B cell (primary cell): Measurements from ENCODE around the gene RIN3. TPM values are rescaled to one million over a fixed set of nuclear protein-coding genes. Genes with fewer than 3 reads are reported as not detected.

Experiments
- ATAC-seq: fragments of 200-7000 bp; cut with Tn5 transposase; one replicate; pipeline ENCODE4 v1.10.0; 2021; ENCODE audit warnings: low read depth, mild to moderate bottlenecking, moderate number of reproducible peaks, moderate library complexity
- CTCF ChIA-PET: fragments of 350-600 bp; sonication (Branson Sonifier 250); formaldehyde crosslinking; loops from one replicate; lab custom pipeline; 2021; ENCODE audit warnings: antibody characterized with exemption, inconsistent platforms; lab: Charles Lee
- POLR2A ChIA-PET: fragments of 350-600 bp; sonication (Branson Sonifier 250); formaldehyde crosslinking; loops from one replicate; lab custom pipeline; 2021; ENCODE audit warnings: antibody characterized with exemption; lab: Charles Lee
- DNase-seq: peaks from one replicate; pipeline ENCODE4 v3.0.0; 2013
- H2AFZ ChIP-seq: 2 replicates; pipeline ENCODE4 v1.6.1; 2012; ENCODE audit warnings: mild to moderate bottlenecking, low read depth, low read length; ENCODE audit not compliant: insufficient read depth, poor library complexity, severe bottlenecking
- H3K27ac ChIP-seq, 2 donors: 1 replicate in 1 of 2; 2 replicates in 1 of 2; pipeline ENCODE4 v1.5.1; 2012 to 2013; ENCODE audit warnings: low read length in 2 of 2, mild to moderate bottlenecking in 2 of 2, moderate library complexity in 1 of 2
- H3K27me3 ChIP-seq, 4 experiments: fragments of 200-600 bp in 1 of 4; sonication (generic) in 1 of 4; replicated peaks in 1 of 4; 1 replicate in 2 of 4; 2 replicates in 2 of 4; pipeline versions ENCODE4 v1.6.1 to v1.7.0; 2013 to 2016; ENCODE audit warnings: low read length in 3 of 4, mild to moderate bottlenecking in 2 of 4, mixed read lengths in 1 of 4, moderate library complexity in 1 of 4; ENCODE audit not compliant: insufficient read depth in 4 of 4, control insufficient read depth in 3 of 4; ENCODE audit errors: control extremely low read depth in 1 of 4
- H3K36me3 ChIP-seq, 2 experiments: replicated peaks in 1 of 2; 1 replicate in 1 of 2; 2 replicates in 1 of 2; pipeline versions ENCODE4 v1.6.1 to v1.7.1; 2013; ENCODE audit warnings: low read length in 1 of 2; ENCODE audit not compliant: insufficient read depth in 2 of 2, control insufficient read depth in 1 of 2; ENCODE audit errors: control extremely low read depth in 1 of 2, extremely low read depth in 1 of 2
- H3K4me1 ChIP-seq, 2 donors: fragments of 200-600 bp in 1 of 2; sonication (generic) in 1 of 2; 1 replicate in 1 of 2; 2 replicates in 1 of 2; pipeline versions ENCODE4 v1.5.1 to v1.6.1; 2013 to 2017; ENCODE audit warnings: low read length in 2 of 2; ENCODE audit not compliant: control insufficient read depth in 2 of 2, insufficient read depth in 2 of 2
- H3K4me2 ChIP-seq: replicated peaks from 2 replicates; pipeline ENCODE3; 2012; ENCODE audit warnings: mild to moderate bottlenecking, low read depth, low read length; ENCODE audit not compliant: poor library complexity, severe bottlenecking
- H3K4me3 ChIP-seq, 5 experiments: fragments of 200-600 bp in 1 of 5; sonication (generic) in 1 of 5; 1 replicate in 3 of 5; 2 replicates in 2 of 5; pipeline versions ENCODE4 v1.5.1 to v1.7.0; 2011 to 2016; ENCODE audit warnings: low read length in 4 of 5, mild to moderate bottlenecking in 4 of 5, low read depth in 2 of 5, control low read depth in 1 of 5, moderate library complexity in 1 of 5; ENCODE audit not compliant: insufficient read depth in 1 of 5; ENCODE audit errors: control extremely low read depth in 1 of 5, extremely low read depth in 1 of 5
- H3K79me2 ChIP-seq: fragments of 200-600 bp; sonication (generic); one replicate; pipeline ENCODE4 v1.6.0; 2016; ENCODE audit warnings: low read length; ENCODE audit not compliant: control insufficient read depth, insufficient read depth
- H3K9ac ChIP-seq: fragments of 200-600 bp; sonication (generic); 2 replicates; pipeline ENCODE4 v1.6.1; 2017; ENCODE audit warnings: mild to moderate bottlenecking, low read length, moderate library complexity
- H3K9me3 ChIP-seq, 3 donors: one replicate each; pipeline versions ENCODE4 v1.6.1 to v1.7.1; 2013; ENCODE audit warnings: low read length in 2 of 3; ENCODE audit not compliant: control insufficient read depth in 2 of 3, insufficient read depth in 1 of 3; ENCODE audit errors: control extremely low read depth in 1 of 3
- H4K20me1 ChIP-seq: 2 replicates; pipeline ENCODE4 v1.6.0; 2012; ENCODE audit warnings: mild to moderate bottlenecking, low read length; ENCODE audit not compliant: insufficient read depth, control insufficient read depth, poor library complexity, severe bottlenecking
- H3K27ac Mint-ChIP-seq: one replicate; pipeline ENCODE4 v1.8.0; 2021; ENCODE audit warnings: mixed read lengths
- H3K27me3 Mint-ChIP-seq: one replicate; pipeline ENCODE4 v1.8.0; 2021; ENCODE audit warnings: mixed read lengths
- H3K4me1 Mint-ChIP-seq: one replicate; pipeline ENCODE4 v1.8.0; 2021; ENCODE audit warnings: mixed read lengths
- H3K4me3 Mint-ChIP-seq: one replicate; pipeline ENCODE4 v1.8.0; 2021; ENCODE audit warnings: mixed read lengths
- H3K9me3 Mint-ChIP-seq: one replicate; pipeline ENCODE4 v1.8.0; 2022; ENCODE audit warnings: mixed read lengths; ENCODE audit not compliant: insufficient read depth
- CTCF ChIP-seq: fragments of 200-600 bp; IDR thresholded peaks from one replicate; pipeline ENCODE4 v1.8.0; 2022; ENCODE audit warnings: antibody characterized with exemption, mild to moderate bottlenecking
- EZH2 ChIP-seq: IDR thresholded peaks from 2 replicates; pipeline ENCODE4 v1.6.1; 2012; ENCODE audit warnings: borderline replicate concordance, low read depth, mild to moderate bottlenecking, moderate library complexity, low read length; ENCODE audit not compliant: insufficient read depth, poor library complexity, severe bottlenecking
- WGBS: methylation state at CpG from one replicate; pipeline ENCODE4 v1.1.5; 2013; ENCODE audit warnings: missing lambda C conversion rate; ENCODE audit not compliant: insufficient coverage; 5-methylcytosine and 5-hydroxymethylcytosine counted together
- intact Hi-C: fragments of 100-400 bp; cut with micrococcal nuclease; formaldehyde crosslinking; loops from one replicate; pipeline ENCODE4 v1.10.0; 2022
- polyA plus RNA-seq: library from polyadenylated mRNA; depleted of rRNA; stranded (reverse); fragments of >200 nt; gene quantifications from 2 replicates; pipeline ENCODE4 v1.2.3, GENCODE V29; 2012
- total RNA-seq, 2 donors: library from RNA; stranded (reverse); fragments of 120-200 nt in 1 of 2; gene quantifications; 1 replicate in 1 of 2; 2 replicates in 1 of 2; pipeline versions ENCODE4 v1.2.3 to v1.2.4, GENCODE V29; 2013 to 2022

Gene RIN3
- total and polyA plus RNA-seq, 2 donors (not counting 1 experiment from before 2014, with no cell fraction given): 62.1 to 123 TPM

- H3K27me3 ChIP-seq: peaks cover 0 to 6% (median 0%) of the 10 kb centered on the region in 4 experiments
- no peak overlapping the region for H3K27ac Mint-ChIP-seq
- H3K4me1 ChIP-seq: peaks cover 24 to 29% of the 10 kb centered on the region in 2 donors
- TF ChIP-seq CTCF: no peak
- no peak for TF ChIP-seq EZH2
- no peak overlapping the region for H2AFZ ChIP-seq
- H3K9me3 ChIP-seq: no peaks in the 10 kb centered on the region
- ChIA-PET POLR2A (no interaction called here), CTCF (no interaction called here)
- no peak overlapping the region for H3K4me2 ChIP-seq
- peaks cover 35% of the 10 kb centered on the region for H3K4me1 Mint-ChIP-seq
- H3K4me3 ChIP-seq: no peak overlapping the region
- ATAC-seq (no peak), DNase-seq (no peak)
- no peaks in the 10 kb centered on the region for H3K9me3 Mint-ChIP-seq
- no peak overlapping the region for H3K4me3 Mint-ChIP-seq
- H3K27me3 Mint-ChIP-seq: peaks cover 9% of the 10 kb centered on the region
- H3K27ac ChIP-seq: no peak overlapping the region
- 100% methylated on average over 4 of the region's 4 CpGs for WGBS
- intact Hi-C loops: loop anchor here (10.0 kb wide), 2 partner anchors 55 to 225 kb away; no protein-coding TSS in a partner anchor
- no peaks in the 10 kb centered on the region for H4K20me1 ChIP-seq
- H3K36me3 ChIP-seq: peaks cover 0 to 32% of the 10 kb centered on the region in 2 experiments
- peaks cover 19% of the 10 kb centered on the region for H3K79me2 ChIP-seq
- H3K9ac ChIP-seq: no peak overlapping the region
These were observed 45.9 kb downstream of the RIN3 start for GRCh38 chr14:92559486-92559885.

GRCh38 chr14:92560106-92560865, 46.7 kb downstream of the RIN3 start:
- no peak overlapping the region for H3K27ac Mint-ChIP-seq
- DNase-seq (no peak), ATAC-seq (no peak)
- H3K9ac ChIP-seq: no peak overlapping the region
- POLR2A ChIA-PET: no interaction called here
- no peak overlapping the region for H2AFZ ChIP-seq
- peaks cover 0 to 32% of the 10 kb centered on the region in 2 experiments for H3K36me3 ChIP-seq
- 96% methylated on average over 14 of the region's 15 CpGs for WGBS
- CTCF ChIA-PET: interaction anchor here (1.1 kb wide), 1 partner anchor 29 kb away, joined by 3 read pairs; no protein-coding TSS in a partner anchor
- H3K4me1 Mint-ChIP-seq: peaks cover 35% of the 10 kb centered on the region
- no peak for TF ChIP-seq EZH2
- TF ChIP-seq CTCF: no peak
- H3K27me3 Mint-ChIP-seq: peaks cover 5% of the 10 kb centered on the region
- H3K27ac ChIP-seq: no peak overlapping the region
- no peaks in the 10 kb centered on the region for H4K20me1 ChIP-seq
- H3K4me3 ChIP-seq: no peak overlapping the region
- peaks cover 0 to 4% (median 0%) of the 10 kb centered on the region in 4 experiments for H3K27me3 ChIP-seq
- intact Hi-C loops: no loop called here
- H3K4me3 Mint-ChIP-seq: no peak overlapping the region
- H3K9me3 ChIP-seq: no peaks in the 10 kb centered on the region
- peaks cover 22 to 26% of the 10 kb centered on the region in 2 donors for H3K4me1 ChIP-seq
- peaks cover 25% of the 10 kb centered on the region for H3K79me2 ChIP-seq
- no peak overlapping the region for H3K4me2 ChIP-seq
- no peaks in the 10 kb centered on the region for H3K9me3 Mint-ChIP-seq
